ENCODE data around the gene PLPPR5. TPM values are rescaled to one million over a fixed set of nuclear protein-coding genes. Genes with fewer than 3 reads are reported as not detected.
A peak's percentile ranks its signal among the peaks of the same experiment; 100 is the strongest.
"Not testable (repeated sequence)": the region's sequence is repeated elsewhere in the genome, so short reads cannot be mapped to it uniquely, and the experiment has no call there.

PLPPR5 gene
- total RNA-seq: not detected

GRCh38 chr1:99004861-99005442 lies at the start of gene PLPPR5:
Gene PLPPR5 (minus strand): TSS chr1:99004861. CDS start chr1:99004671, 190 bp downstream.
- no peak for DNase-seq
- Histone ChIP-seq H3K27ac (no peak within 1 kb of the TSS), H3K9me3 (no peaks in the 10 kb centered on the region), H3K36me3 (no peaks in the 10 kb centered on the region), H3K27me3 (peaks cover 15 to 69% (median 19%) of the 10 kb centered on the region in 4 donors), H3K4me3 (peak within 1 kb of the TSS; percentile 1 to 63 (median 28)), H3K4me1 (peaks cover 0 to 17% (median 10%) of the 10 kb centered on the region in 3 donors)
- intact Hi-C loops (cut with DNase I): no loop called here
- TF ChIP-seq CTCF (IDR thresholded peaks at IDR 0.05): no peak
- TF ChIP-seq POLR2A (IDR thresholded peaks at IDR 0.05): no peak
- 2 to 41% methylated on average over 6 to 21 of the region's 56 CpGs for WGBS, 2 donors

GRCh38 chr1:99051611-99052283 lies 47.1 kb upstream of the PLPPR5 start:
- H3K27ac ChIP-seq: no peak overlapping the region
- H3K4me1 ChIP-seq: no peaks in the 10 kb centered on the region
- no peaks in the 10 kb centered on the region for H3K9me3 ChIP-seq
- 80 to 97% methylated on average over 2 to 3 of the region's 10 CpGs for WGBS, 2 donors
- intact Hi-C loops (cut with DNase I): no loop called here
- TF ChIP-seq CTCF (IDR thresholded peaks at IDR 0.05): no peak
- no peak for TF ChIP-seq POLR2A (IDR thresholded peaks at IDR 0.05)
- no peak overlapping the region for H3K4me3 ChIP-seq
- no peaks in the 10 kb centered on the region for H3K27me3 ChIP-seq
- no peak for DNase-seq
- H3K36me3 ChIP-seq: no peaks in the 10 kb centered on the region

GRCh38 chr1:99049745-99050144 lies 45.1 kb upstream of the PLPPR5 start:
- no peak for DNase-seq
- H3K4me1 ChIP-seq: no peaks in the 10 kb centered on the region
- no peaks in the 10 kb centered on the region for H3K9me3 ChIP-seq
- 61 to 69% methylated on average over 3 of the region's 3 CpGs for WGBS, 2 donors
- H3K27me3 ChIP-seq: no peaks in the 10 kb centered on the region
- TF ChIP-seq POLR2A (IDR thresholded peaks at IDR 0.05) (no peak), CTCF (IDR thresholded peaks at IDR 0.05) (no peak)
- no peak overlapping the region for H3K4me3 ChIP-seq
- no peaks in the 10 kb centered on the region for H3K36me3 ChIP-seq
- no peak overlapping the region for H3K27ac ChIP-seq
- intact Hi-C loops (cut with DNase I): no loop called here

GRCh38 chr1:99036746-99037145 lies 32.1 kb upstream of the PLPPR5 start:
- 35 to 51% methylated on average over 5 of the region's 5 CpGs for WGBS, 2 donors
- H3K27ac ChIP-seq; H3K4me1 ChIP-seq; DNase-seq; H3K4me3 ChIP-seq; H3K36me3 ChIP-seq; H3K27me3 ChIP-seq; intact Hi-C loops (cut with DNase I): not testable (repeated sequence)
- peaks cover 0 to 31% (median 7%) of the 10 kb centered on the region in 3 donors for H3K9me3 ChIP-seq

GRCh38 chr1:99018313-99018712 lies 13.7 kb upstream of the PLPPR5 start:
- Histone ChIP-seq H3K4me1 (no peaks in the 10 kb centered on the region), H3K27me3 (no peaks in the 10 kb centered on the region), H3K4me3 (no peak overlapping the region), H3K9me3 (no peaks in the 10 kb centered on the region), H3K27ac (no peak overlapping the region), H3K36me3 (no peaks in the 10 kb centered on the region)
- 39 to 41% methylated on average over 3 of the region's 3 CpGs for whole genome bisulfite sequencing, 2 donors
- TF ChIP-seq CTCF (IDR thresholded peaks at IDR 0.05) (no peak), POLR2A (IDR thresholded peaks at IDR 0.05) (no peak)
- no peak for DNase-seq
- intact Hi-C loops (cut with DNase I): no loop called here
